Uterus (tissue), 2 donors: ENCODE measurements around the gene PREB.

Source experiments
- CTCF ChIP-seq, 4 experiments: fragments of 200-600 bp in 2 of 4; fragments of 450-650 bp in 2 of 4; sonication (generic) in 2 of 4; IDR thresholded peaks; one replicate each; pipeline ENCODE4 v1.5.1; 2016 to 2019; ENCODE audit warnings: antibody characterized with exemption in 4 of 4, mild to moderate bottlenecking in 2 of 4, moderate library complexity in 1 of 4
- POLR2A ChIP-seq, 2 donors: fragments of 450-650 bp; IDR thresholded peaks; one replicate each; pipeline ENCODE4 v1.6.1; 2016; ENCODE audit warnings: antibody characterized with exemption in 2 of 2, mild to moderate bottlenecking in 1 of 2, moderate library complexity in 1 of 2

DNA sequence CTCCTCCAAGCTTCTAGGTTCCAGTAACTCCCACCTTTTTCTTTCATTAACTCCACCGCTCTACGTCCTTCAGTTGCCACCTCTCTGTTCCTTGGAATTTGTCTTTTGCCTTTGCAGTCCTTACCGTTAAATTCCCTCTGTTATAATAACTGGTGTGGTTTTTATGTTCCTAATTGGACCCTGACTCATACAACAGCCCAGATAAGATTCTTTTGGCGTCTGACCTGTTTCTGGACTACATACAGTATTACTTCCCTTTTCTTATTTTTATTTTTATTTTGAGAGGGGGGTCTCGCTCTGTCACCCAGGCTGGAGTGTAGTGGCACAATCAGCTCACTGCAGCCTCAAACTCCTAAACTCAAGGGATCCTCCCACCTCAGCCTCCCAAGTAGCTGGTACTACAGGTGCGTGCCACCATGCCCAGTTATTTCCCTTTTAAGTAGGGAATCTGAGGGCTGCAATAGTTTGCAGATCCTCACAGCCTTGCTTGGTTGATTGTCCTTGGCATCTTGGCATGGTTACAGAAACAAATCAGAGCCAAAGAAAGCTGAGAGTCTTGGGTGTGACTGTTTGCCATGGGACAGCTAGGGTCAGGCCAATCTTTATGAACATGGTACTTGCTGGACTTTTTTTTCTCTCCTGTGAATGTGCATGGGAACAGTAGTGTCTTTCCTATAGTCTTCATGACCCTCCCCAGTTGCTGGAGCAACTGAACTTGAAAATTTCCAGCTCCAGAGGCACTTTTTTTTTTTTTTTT lies 36.3 kb upstream of the PREB start:
- TF ChIP-seq CTCF (IDR thresholded peaks at IDR 0.05), result no peak
- no peak for TF ChIP-seq POLR2A (IDR thresholded peaks at IDR 0.05)
